Body of pancreas (tissue), 4 donors: ENCODE results near the gene ZG16B. TPM values are rescaled to one million over a fixed set of nuclear protein-coding genes. Genes with fewer than 3 reads are reported as not detected.

Experiments used
- ATAC-seq: fragments of 150-250 bp; one replicate; pipeline ENCODE4 v1.9.1; 2016
- DNase-seq, 4 donors: peaks; one replicate each; pipeline ENCODE4 v3.0.0-alpha.2; 2019
- H3K27ac ChIP-seq, 4 donors: fragments of 200-600 bp; sonication (generic); 1 replicate in 3 of 4; 2 replicates in 1 of 4; pipeline versions ENCODE4 v1.5.1 to v1.6.1; 2016 to 2019; ENCODE audit warnings: mild to moderate bottlenecking in 1 of 4, mixed read lengths in 1 of 4, moderate library complexity in 1 of 4
- H3K27me3 ChIP-seq, 2 donors: fragments of 200-600 bp; sonication (generic); one replicate each; pipeline ENCODE4 v1.6.0; 2016; ENCODE audit warnings: mild to moderate bottlenecking in 1 of 2
- H3K36me3 ChIP-seq, 2 donors: fragments of 200-600 bp; sonication (generic); replicated peaks in 1 of 2; 2 replicates each; pipeline ENCODE4 v1.5.1; 2016; ENCODE audit warnings: low read depth in 2 of 2; ENCODE audit not compliant: insufficient read depth in 1 of 2
- H3K4me1 ChIP-seq: fragments of 200-600 bp; sonication (generic); one replicate; pipeline ENCODE4 v1.6.0; 2016
- H3K4me3 ChIP-seq, 2 donors: fragments of 200-600 bp; sonication (generic); 1 replicate in 1 of 2; 2 replicates in 1 of 2; pipeline ENCODE4 v1.5.1; 2016 to 2019
- H3K9me3 ChIP-seq, 3 donors: fragments of 200-600 bp; sonication (generic); 1 replicate in 2 of 3; 2 replicates in 1 of 3; pipeline ENCODE4 v1.5.1; 2016
- POLR2A ChIP-seq, 3 donors: fragments of 450-650 bp; IDR thresholded peaks; one replicate each; pipeline ENCODE4 v1.6.1; 2016; ENCODE audit warnings: antibody characterized with exemption in 3 of 3, mild to moderate bottlenecking in 2 of 3
- WGBS, 2 donors: methylation state at CpG; one replicate each; pipeline ENCODE4 v1.1.5; 2017; 5-methylcytosine and 5-hydroxymethylcytosine counted together
- intact Hi-C: fragments of 100-400 bp; cut with DNase I; formaldehyde crosslinking; loops from one replicate; pipeline ENCODE4 v1.15.1; 2023
- total RNA-seq, 2 donors: library from RNA; depleted of rRNA; stranded (reverse); fragments of >200 nt; gene quantifications; one replicate each; pipeline ENCODE4 v1.1.0, GENCODE V29; 2016
- TF ChIP-seq, protein P1 (sequence below), 7 experiments: fragments of 450-650 bp in 4 of 7; fragments of 200-600 bp in 3 of 7; sonication (generic) in 3 of 7; IDR thresholded peaks; one replicate each; pipeline ENCODE4 v1.5.1; 2016 to 2019; ENCODE audit warnings: antibody characterized with exemption in 7 of 7

Gene ZG16B
- total RNA-seq, 2 donors from 2014 or later, result not detected

DNA sequence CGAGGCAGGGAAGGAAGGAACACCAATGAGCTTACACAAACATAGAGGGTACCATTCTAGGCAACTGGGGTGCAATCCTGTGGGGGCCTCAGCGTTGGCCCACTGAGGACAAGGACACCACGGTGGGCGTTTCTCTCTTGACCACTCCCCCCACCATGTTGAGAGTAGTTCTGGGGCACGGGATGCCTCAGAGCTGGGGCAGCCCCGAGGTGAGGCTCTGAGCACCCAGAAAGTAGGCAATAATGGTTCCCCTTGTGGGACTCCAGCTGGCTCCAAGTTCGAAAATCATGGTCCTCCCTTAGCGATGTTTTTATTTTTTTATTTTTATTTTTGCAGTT is 8.0 kb upstream of the ZG16B start:
- no peaks in the 10 kb centered on the region for H3K27me3 ChIP-seq
- H3K4me3 ChIP-seq, result no peak overlapping the region
- no peak for TF ChIP-seq POLR2A (IDR thresholded peaks at IDR 0.05)
- TF ChIP-seq, protein P1, sequence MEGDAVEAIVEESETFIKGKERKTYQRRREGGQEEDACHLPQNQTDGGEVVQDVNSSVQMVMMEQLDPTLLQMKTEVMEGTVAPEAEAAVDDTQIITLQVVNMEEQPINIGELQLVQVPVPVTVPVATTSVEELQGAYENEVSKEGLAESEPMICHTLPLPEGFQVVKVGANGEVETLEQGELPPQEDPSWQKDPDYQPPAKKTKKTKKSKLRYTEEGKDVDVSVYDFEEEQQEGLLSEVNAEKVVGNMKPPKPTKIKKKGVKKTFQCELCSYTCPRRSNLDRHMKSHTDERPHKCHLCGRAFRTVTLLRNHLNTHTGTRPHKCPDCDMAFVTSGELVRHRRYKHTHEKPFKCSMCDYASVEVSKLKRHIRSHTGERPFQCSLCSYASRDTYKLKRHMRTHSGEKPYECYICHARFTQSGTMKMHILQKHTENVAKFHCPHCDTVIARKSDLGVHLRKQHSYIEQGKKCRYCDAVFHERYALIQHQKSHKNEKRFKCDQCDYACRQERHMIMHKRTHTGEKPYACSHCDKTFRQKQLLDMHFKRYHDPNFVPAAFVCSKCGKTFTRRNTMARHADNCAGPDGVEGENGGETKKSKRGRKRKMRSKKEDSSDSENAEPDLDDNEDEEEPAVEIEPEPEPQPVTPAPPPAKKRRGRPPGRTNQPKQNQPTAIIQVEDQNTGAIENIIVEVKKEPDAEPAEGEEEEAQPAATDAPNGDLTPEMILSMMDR (IDR thresholded peaks at IDR 0.05), result no peak
- DNase-seq (no peak), ATAC-seq (no peak)
- no peaks in the 10 kb centered on the region for H3K36me3 ChIP-seq
- H3K27ac ChIP-seq, result no peak overlapping the region
- WGBS, 2 donors, result 48 to 64% methylated on average over 7 to 8 of the region's 8 CpGs
- intact Hi-C loops, result no loop called here
- no peaks in the 10 kb centered on the region for H3K4me1 ChIP-seq
- no peaks in the 10 kb centered on the region for H3K9me3 ChIP-seq

DNA sequence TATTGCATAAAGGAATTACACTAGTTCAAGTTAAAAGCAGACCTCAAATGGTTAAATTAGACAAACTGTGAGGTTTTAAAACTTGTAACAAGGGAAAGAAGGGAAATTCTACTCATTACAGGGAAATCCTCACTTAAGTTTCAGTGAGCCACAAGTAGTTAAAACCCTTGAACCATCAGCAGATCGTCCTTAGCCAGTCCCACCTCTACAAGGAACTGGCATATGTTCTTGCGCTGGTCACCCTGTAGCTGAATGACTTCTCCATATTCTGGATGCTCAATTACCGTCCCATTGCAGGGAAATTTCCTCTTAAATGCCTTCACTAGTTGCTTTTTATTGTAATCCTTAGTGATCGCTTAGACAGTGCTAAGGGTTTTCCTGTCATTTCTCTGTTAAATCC is 7.6 kb upstream of the ZG16B start:
- intact Hi-C loops, result no loop called here
- ATAC-seq, result no peak
- no peaks in the 10 kb centered on the region for H3K9me3 ChIP-seq

GRCh38 chr16:2824626-2825025 is 5.5 kb upstream of the ZG16B start:
- no peaks in the 10 kb centered on the region for H3K4me1 ChIP-seq
- H3K9me3 ChIP-seq, result no peaks in the 10 kb centered on the region
- ATAC-seq (no peak), DNase-seq (no peak)
- no peaks in the 10 kb centered on the region for H3K27me3 ChIP-seq
- no peak overlapping the region for H3K4me3 ChIP-seq
- no peak overlapping the region for H3K27ac ChIP-seq
- intact Hi-C loops, result no loop called here
- 75% methylated on average over 6 to 10 of the region's 10 CpGs for WGBS, 2 donors
- H3K36me3 ChIP-seq, result no peaks in the 10 kb centered on the region
- TF ChIP-seq, protein P1 (IDR thresholded peaks at IDR 0.05), result no peak
- TF ChIP-seq POLR2A (IDR thresholded peaks at IDR 0.05), result no peak

More for the DNA sequence above, 7.6 kb upstream of the ZG16B start:
- Histone ChIP-seq H3K4me1 (no peaks in the 10 kb centered on the region), H3K27ac (no peak overlapping the region), H3K36me3 (no peaks in the 10 kb centered on the region), H3K27me3 (no peaks in the 10 kb centered on the region), H3K4me3 (no peak overlapping the region)
- 56 to 57% methylated on average over 4 of the region's 4 CpGs for WGBS, 2 donors
- DNase-seq, result no peak
- TF ChIP-seq, protein P1 (IDR thresholded peaks at IDR 0.05), result no peak
- TF ChIP-seq POLR2A (IDR thresholded peaks at IDR 0.05), result no peak

DNA sequence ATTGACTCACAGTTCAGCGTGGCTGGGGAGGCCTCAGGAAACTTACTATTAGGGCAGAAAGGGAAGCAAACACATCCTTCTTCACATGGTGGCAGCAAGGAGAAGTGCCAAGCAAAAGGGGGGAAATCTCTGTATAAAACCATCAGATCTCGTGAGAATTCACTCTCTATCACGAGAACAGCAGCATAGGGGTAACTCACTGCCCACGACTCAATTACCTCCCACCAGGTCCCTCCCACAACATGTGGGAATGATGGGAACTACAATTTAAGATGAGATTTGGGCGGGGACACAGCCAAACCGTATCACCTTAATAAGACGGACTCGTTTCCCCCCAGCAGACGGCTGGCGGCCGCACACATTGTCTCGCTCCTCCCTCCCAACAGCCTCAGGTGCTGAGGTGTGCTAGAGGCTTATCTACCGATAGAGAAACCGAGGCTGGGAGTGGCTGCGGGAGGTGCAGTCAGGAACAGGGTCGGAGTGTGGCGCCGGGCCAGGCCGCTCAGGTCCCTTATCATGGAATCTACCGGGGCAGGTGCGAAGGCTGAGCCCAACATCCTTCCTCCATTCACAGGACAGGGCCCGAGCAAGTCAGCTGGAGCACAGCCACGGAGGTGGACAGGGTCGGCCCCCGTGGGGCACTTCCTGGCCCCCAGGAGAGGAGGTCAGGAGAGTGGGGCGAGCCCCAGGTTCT is 4.9 kb upstream of the ZG16B start:
- ATAC-seq (no peak), DNase-seq (no peak)
- WGBS, 2 donors, result 47 to 65% methylated on average over 14 to 26 of the region's 26 CpGs
- no peak overlapping the region for H3K27ac ChIP-seq
- H3K4me3 ChIP-seq, result no peak overlapping the region
- H3K27me3 ChIP-seq, result no peaks in the 10 kb centered on the region
- H3K9me3 ChIP-seq, result no peaks in the 10 kb centered on the region
- H3K36me3 ChIP-seq, result no peaks in the 10 kb centered on the region
- intact Hi-C loops, result no loop called here
- TF ChIP-seq, protein P1 (IDR thresholded peaks at IDR 0.05), result no peak
- no peak for TF ChIP-seq POLR2A (IDR thresholded peaks at IDR 0.05)
- H3K4me1 ChIP-seq, result no peaks in the 10 kb centered on the region

DNA sequence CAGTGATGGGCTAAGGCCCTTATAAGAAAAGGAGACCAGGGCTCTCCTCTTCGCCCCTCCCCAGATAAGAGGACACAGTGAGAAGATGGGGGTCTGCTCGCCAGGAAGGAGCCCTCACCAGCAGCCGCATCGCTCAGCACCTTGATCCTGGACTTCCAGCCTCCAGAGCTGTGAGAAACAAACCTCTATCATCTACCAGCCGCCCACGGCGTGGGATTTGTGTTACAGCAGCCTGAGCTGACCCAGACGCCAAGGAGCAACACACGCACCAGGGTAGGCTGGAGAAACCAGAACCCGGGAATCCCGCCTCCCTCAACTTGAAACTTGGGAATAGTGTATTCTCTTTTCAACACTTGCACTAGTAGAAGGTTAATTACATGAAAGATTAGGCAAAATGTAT is 4.2 kb upstream of the ZG16B start:
- Histone ChIP-seq H3K27ac (no peak overlapping the region), H3K27me3 (no peaks in the 10 kb centered on the region), H3K4me3 (no peak overlapping the region), H3K4me1 (no peaks in the 10 kb centered on the region), H3K36me3 (no peaks in the 10 kb centered on the region), H3K9me3 (no peaks in the 10 kb centered on the region)
- TF ChIP-seq, protein P1 (IDR thresholded peaks at IDR 0.05), result no peak
- TF ChIP-seq POLR2A (IDR thresholded peaks at IDR 0.05), result no peak
- ATAC-seq (no peak), DNase-seq (no peak)
- intact Hi-C loops, result no loop called here
- 67 to 88% methylated on average over 7 to 11 of the region's 11 CpGs for WGBS, 2 donors
